GM18870 (cell line): ENCODE data around the gene RBMS2.
"Not testable (repeated sequence)": the region's sequence is repeated elsewhere in the genome, so short reads cannot be mapped to it uniquely, and the experiment has no call there.

ENCODE experiments used
- ATAC-seq: cut with Tn5 transposase; IDR thresholded peaks from one replicate; pipeline ENCODE4 v1.9.1; 2021; ENCODE audit warnings: moderate library complexity; ENCODE audit not compliant: unreplicated experiment

RBMS2 gene, protein sequence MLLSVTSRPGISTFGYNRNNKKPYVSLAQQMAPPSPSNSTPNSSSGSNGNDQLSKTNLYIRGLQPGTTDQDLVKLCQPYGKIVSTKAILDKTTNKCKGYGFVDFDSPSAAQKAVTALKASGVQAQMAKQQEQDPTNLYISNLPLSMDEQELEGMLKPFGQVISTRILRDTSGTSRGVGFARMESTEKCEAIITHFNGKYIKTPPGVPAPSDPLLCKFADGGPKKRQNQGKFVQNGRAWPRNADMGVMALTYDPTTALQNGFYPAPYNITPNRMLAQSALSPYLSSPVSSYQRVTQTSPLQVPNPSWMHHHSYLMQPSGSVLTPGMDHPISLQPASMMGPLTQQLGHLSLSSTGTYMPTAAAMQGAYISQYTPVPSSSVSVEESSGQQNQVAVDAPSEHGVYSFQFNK

DNA sequence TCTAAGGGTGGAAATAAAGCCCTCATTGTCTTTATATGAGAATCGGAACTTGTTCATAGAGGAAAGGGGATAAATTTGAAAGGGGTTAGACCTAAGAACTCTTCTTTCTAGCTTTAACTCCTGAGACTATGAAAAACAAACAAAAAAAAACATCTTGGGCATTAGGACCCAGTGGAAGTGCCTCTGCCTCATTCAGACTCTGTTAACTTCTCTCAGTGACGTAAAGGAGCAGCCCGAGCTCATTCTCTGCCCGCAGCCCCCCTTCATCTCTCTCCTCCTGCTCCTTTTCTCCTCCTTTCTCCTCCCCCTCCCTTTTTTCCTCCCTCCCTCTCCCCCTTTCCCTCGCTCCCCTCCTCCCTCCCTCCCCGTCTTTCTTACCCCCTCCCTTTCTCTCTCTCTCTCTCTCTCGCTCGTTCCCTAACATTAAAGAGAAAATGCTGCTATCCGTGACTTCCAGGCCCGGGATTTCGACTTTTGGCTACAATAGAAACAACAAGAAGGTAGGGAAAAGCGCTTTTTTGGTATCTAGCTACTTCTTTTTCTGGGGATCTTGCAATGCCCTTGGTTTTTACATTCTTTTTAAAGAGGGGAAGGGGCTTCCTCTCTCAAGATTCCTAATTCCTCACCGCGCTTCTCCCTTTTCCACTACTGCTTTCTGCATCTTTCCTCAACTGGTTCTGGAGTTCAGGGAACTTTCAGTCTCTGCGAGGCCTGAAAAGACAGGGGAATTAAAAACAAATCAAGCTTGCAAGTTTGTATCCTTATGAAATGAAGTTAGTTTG lies at the start of gene RBMS2:
Gene RBMS2 (plus strand): TSS at position 231 of the 782 bp plus-strand sequence. CDS start 204 bp downstream, at position 435.
- ATAC-seq, result no peak

DNA sequence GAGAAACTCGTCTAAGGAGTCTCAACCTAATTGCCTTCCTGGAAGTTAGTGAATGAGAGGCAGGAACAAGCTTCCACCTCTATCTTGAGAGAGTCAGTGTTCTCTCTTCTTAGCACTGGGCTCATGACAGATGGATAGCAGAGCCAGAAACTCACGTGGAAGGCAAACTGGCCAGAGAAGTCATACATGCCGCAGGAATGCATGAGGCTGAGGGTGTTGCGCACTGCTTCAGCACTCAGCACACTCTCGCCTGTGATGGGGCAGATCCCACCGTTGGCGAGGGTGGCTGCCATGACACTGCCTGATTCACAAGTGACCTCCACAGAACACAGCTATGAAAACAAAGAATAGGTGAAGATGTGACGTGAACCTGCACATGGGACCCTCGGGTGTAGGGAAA lies 47.2 kb upstream of the RBMS2 start:
- no peak for ATAC-seq

DNA sequence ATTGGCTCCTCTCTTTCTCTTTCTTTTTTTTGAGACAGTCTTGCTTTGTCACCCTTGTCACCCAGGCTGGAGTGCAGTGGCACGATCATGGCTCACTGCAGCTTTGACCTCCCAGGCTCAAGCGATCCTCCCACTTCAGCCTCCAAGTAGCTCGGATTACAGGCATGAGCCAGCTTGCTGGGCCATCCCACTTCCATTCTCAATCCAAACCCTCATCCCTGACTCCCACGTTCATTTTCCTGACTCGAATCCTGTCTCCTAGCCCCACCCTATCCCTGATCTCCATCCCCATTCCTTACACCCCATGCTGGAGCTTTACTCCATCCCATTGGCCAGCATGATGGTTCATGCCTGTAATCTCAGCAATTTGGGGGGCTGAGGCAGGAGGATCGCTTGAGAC lies 45.5 kb upstream of the RBMS2 start:
- no peak for ATAC-seq

DNA sequence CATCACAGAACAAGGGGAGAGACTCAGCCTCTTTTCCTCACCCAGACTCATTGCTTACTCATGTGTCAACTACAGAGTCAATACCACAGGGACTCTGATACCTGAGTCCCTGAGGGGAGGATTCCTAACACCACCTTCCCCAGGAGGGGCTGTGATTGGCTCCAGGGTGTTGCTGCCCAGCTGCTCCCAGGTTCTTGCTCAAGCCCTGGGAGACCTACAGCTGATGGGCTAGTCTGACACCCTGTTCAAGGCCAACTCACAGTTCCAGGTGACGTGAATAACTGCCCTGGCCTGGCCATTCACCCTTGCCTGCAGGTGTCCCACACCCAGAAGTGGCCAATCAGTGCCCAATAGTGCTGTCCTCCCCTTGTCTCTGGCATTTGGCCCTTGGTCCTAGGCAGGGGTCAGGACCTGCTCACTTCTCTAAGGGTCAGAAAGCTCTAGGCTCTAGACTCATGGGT lies 44.6 kb upstream of the RBMS2 start:
- no peak for ATAC-seq

DNA sequence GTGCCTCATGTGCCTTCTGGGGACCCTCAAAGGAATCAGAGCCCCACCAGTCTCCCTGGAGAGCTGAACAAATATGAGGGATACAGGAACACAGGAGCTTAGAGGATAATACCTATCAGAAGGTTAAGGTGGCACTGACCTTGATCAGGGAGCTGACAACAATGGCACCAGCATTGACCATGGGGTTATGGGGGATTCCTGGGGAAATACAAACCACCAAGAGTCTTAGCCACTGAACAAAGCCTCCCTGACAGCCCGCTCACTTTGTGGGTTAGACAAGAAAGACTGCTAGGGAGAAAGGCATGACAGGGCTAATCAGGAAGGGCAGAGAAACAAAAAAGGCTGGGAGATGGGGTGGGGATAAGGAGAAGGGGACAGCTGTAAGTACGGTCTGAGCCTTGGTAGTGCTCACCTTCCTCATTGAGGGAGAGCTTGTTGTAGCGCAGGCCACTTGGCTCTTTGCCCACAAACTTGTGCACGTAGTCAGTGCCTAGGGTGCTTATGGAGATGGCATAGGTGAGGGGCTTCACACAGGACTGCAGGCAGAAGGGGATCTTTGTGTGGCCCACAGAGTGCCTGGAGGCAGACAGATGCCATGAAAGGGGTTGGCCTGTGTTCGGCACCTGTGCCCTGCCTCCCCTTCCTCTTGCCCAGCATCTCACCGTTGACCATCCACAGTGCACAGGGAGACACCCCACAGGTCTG lies 43.9 kb upstream of the RBMS2 start:
- ATAC-seq, result no peak

DNA sequence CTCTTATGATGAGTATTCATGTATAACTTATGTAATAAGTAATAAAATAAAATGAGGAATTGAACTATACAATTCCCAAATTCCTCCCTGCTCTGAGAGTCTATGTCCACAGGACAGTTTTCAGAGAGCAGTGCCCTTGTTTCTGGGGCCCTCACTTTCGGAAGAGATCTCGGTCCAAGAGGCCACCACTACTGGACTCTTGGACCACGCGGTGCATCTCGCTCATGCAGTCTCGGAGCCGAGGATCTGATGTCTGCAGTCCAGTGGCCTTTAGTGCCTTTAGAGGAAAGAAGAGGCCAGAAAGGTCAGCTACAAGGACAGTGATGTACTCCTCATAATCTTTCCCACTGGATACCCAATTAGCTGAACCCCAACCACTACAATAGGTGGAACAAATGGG lies 42.0 kb upstream of the RBMS2 start:
- ATAC-seq, result no peak

DNA sequence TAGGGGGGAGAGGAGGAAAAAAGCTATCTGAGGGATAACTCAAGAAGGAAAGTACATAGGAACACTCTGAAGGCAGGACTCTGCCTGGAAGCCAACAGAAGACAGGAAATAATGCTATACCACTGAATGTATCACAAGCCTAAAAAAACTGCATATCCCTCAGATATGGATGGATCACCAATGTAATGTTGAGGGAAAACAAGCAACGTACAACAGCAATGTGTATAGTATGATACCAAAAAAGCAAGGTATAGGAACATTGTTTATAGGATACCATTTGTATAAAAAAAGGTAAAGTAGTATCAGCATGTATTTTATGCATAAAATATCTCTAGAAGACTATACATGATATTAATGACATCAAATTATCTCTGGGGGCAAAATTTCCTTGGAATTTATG lies 37.1 kb upstream of the RBMS2 start:
- no peak for ATAC-seq

DNA sequence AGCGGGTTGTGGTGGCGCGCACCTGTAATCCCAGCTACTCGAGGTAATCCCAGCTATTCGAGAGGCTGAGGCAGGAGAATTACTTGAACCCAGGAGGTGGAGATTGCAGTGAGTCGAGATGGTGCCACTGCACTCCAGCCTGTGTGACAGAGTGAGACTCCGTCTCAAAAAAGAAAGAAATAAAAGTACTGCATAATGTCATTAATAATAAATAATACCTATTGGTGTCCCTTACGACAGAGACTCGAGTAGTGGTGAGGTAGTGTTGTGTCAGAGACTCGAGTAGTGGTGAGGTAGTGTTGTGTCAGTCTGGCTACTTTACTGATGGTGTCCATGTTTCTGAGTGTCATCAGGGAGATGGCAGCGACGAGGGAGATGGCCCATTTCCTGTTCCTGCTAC lies 34.9 kb upstream of the RBMS2 start:
- ATAC-seq, result no peak

DNA sequence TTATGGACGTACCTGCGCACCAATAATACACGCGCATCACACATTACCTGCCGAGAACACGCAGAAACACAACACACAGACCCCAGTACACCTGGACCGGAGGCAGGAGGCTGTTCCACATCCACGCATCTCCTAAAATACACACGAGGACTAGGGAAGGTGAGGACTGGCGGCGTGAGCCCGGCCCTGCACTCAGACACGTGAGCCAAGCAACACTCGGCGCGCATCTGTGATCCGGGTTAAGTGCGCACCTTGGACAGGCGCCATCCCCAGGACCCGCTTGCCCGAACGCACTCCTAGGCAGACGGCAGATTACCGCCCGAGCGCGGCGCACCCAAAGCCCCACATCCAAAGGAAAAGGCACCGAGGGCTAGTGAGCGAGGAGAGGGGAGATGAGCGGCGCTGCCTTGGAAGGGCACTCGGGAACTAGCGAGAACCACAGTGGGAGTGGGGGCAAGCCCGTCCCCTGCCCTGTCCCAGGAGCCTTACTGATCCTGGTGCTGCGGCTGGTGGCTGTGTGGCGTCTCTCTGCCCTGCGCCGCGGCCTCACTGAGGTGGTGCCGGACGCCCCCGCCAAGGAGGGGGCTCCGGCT lies 34.1 kb upstream of the RBMS2 start:
- ATAC-seq, result no peak

DNA sequence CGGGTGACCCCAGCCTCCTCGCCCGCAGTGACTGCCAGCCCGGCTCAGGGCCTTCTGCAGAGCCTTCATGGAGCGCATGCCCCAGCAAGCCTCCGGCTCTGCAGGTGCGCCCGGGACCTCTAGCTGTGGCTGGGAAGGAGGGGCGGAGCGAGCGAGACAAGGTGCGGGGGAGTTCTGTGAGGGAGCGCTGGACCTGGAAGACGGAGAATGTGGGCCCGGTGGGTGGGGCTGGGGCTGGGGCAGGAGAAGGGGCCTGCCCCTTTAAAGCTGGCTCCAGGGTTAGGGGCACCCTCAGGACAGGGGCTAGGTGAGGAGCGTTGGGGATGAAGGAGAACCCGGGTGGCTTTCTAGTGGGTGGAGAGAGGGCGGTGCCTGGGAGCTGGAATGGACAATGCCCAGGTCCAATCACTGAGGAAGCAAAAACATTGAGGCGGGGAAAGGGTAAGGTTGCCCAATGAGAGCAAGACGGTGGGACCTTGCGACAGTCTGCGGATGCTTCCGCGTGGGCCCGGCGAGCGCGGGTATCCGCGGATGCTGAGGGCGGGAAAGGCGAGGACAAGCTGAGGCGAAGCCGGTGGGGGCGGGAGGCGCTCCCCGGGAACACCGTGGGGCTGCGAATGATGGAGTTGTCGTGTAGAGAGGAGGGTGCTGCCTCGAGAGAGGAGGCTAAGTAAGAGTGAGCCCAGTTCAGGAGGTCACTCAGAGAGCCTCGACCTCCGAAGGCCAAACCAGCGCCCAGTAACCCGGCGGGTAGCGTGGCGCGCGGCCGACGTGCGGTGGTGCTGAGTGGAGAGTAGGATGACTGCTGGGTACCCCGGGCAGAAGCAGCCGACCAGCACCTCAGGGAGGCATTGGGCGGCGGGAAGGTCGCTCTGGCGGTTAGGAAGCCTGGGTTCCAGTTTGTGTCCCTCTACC lies 33.3 kb upstream of the RBMS2 start, which contains the start of gene GLS2:
Gene GLS2 (minus strand): TSS at position 121 of the 915 bp plus-strand sequence. CDS start 43 bp downstream, at position 78.
- peak; percentile 81 for ATAC-seq

DNA sequence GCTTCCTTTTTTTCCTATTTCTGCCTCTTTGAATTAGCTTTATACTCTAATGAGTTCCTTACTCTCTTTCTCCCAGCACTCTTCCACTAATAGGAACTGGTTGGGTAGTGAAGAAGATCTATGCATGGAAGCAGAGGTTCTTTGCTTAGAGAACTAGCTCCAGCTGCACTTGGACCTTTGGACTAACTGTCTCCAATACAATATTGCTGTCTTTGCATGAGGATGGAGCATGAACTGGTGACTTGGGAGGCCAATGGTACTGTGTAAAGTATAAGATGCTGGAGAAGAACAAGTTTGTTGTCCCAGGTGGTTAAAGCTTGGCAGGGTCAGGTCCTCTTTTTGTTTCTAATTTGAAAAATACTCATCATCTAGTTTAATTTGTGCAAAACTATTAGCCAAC lies 31.3 kb upstream of the RBMS2 start:
- ATAC-seq, result no peak

DNA sequence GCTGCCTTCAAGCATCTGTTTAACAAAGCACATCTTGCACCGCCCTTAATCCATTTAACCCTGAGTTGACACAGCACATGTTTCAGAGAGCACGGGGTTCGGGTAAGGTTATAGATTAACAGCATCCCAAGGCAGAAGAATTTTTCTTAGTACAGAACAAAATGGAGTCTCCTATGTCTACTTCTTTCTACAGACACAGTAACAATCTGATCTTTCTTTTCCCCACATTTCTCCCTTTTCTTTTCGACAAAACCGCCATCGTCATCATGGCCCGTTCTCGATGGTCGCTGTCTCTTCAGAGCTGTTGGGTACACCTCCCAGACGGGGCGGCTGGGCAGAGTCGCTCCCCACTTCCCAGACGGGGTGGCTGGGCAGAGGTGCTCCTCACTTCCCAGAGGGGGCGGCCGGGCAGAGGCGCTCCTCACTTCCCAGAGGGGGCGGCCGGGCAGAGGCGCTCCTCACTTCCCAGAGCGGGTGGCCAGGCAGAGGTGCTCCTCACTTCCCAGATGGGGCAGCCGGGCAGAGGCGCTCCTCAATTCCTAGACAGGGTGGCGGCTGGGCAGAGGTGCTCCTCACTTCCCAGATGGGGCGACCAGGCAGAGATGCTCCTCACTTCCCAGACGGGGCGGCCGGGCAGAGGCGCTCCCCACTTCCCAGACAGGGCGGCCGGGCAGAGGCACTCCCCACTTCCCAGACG lies 28.1 kb upstream of the RBMS2 start:
- not testable (repeated sequence) for ATAC-seq

DNA sequence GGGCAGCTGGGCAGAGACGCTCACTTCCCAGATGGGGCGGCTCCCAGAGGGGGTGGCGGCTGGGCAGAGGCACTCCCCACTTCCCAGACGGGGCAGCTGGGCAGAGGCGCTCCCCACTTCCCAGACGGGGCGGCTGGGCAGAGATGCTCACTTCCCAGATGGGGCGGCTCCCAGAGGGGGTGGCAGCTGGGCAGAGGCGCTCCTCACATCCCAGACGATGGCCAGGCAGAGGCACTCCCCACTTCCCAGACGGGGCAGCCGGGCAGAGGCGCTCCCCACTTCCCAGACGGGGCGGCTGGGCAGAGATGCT lies 27.6 kb upstream of the RBMS2 start:
- not testable (repeated sequence) for ATAC-seq

DNA sequence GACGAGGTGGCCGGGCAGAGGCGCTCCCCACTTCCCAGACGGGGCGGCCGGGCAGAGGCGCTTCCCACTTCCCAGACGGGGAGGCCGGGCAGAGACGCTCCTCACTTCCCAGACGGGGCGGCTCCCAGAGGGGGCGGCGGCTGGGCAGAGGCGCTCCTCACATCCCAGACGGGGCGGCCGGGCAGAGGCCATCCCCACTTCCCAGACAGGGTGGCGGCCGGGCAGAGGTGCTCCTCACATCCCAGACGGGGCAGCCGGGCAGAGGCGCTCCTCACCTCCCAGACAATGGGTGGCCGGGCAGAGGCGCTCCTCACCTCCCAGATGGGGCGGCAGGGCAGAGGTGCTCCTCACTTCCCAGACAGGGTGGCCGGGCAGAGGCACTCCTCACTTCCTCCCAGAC lies 27.1 kb upstream of the RBMS2 start:
- not testable (repeated sequence) for ATAC-seq

DNA sequence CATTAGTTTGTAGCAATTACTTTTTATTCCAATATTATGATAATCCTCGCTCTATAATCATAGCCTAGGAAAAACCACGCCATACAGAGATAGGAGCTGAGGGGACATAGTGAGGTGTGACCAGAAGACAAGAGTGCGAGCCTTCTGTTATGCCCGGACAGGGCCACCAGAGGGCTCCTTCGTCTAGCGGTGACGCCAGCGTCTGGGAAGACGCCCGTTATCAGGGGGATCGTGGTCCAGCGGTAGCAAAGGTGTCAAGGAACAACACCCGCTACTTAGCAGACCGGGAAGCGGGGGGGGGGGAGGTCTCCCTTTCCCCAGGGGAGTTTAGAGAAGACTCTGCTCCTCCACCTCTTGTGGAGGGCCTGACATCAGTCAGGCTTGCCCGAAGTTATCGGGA lies 24.9 kb upstream of the RBMS2 start:
- ATAC-seq, result not testable (repeated sequence)

DNA sequence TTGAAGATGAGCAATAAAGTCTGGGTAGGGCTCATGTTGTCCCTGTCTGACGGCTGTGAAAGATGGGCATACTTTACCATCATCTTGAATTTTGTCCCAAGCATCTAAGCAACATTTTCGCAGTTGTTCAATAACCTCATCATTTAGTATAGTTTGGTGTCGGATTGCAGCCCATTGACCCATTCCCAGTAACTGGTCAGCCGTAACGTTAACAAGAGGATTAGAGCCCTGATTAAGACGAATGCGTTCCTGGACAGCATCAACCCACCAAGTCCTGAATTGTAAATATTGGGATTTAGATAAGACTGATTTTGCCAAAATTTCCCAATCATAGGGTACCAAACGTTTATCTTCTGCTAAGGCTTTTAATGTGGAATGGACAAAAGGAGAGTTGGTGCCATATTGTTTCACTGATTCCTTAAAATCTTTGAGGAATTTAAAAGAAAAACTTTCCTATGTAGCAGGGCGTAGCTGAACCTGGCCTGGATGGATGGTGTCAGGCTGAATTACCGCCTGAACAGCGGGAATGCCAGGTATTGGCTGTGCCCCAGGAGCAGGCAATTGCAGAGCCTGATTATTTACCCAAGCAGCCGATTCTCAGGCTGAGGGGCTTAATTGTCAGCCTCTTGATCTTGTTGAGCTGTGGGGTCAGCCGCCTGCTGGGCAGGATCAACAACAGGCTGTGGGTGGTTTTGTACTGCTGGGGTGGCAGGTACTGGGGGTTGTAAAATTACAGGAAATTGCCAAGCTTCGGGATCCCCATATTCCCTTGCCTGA lies 23.3 kb upstream of the RBMS2 start:
- ATAC-seq, result not testable (repeated sequence)

DNA sequence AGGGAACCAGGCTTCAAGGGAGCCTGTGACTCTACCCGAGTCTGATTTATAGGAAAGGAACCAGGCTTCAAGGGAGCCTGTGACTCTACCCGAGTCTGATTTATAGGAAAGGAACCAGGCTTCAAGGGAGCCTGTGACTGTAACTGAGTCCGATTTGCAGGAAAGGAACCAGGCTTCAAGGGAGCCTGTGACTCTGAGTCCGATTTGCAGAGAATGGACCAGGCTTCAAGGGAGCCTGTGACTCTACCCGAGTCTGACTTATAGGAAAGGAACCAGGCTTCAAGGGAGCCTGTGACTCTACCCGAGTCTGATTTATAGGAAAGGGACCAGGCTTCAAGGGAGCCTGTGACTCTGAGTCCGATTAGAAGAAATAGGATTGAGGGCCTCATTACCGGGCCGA lies 22.2 kb upstream of the RBMS2 start:
- ATAC-seq, result not testable (repeated sequence)

DNA sequence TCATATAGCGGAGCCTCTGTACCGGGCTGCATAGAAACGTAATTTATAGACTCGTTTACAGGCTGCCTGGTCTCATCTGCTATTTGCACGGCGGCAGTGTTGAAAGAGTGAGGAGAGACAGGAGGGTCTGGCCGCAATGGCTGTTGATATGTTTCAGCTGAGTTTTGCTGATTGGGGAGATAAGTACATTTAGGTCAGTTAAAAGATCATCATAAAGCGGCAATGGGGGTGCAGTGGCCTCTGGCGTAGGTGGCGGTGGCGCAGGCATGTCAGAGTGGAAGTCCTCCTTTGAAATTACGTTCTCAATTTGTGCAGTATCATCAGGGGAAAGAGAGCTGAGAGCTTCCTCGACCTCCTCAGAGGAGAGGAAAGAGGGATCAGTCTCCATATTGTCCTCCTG lies 21.7 kb upstream of the RBMS2 start:
- not testable (repeated sequence) for ATAC-seq

DNA sequence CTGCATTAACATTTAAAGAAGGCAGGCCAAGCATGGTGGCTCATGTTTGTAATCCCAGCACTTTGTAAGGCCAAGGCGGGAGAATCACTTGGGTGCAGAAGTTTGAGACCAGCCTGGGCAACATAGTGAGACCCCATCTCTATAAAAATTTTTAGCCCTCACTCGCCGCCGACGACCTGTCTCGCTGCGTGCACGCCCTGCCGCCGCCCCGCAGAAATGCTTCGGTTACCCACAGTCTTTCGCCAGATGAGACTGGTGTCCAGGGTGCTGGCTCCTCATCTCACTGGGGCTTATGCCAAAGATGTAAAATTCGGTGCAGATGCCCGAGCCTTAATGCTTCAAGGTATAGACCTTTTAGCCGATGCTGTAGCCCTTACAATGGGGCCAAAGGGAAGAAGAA lies 10.8 kb upstream of the RBMS2 start:
- ATAC-seq, result no peak
